ENCODE results near the gene GRAMD1B. TPM values are rescaled to one million over a fixed set of nuclear protein-coding genes. Genes with fewer than 3 reads are reported as not detected.

Gene GRAMD1B
- total and polyA plus RNA-seq, 5 donors from 2014 or later, result 1.7 to 10.8 (median 5.3) TPM

- Mint-ChIP-seq H3K4me3 (no peak overlapping the region), H3K9me3 (no peaks in the 10 kb centered on the region), H3K27me3 (peaks cover 20% of the 10 kb centered on the region), H3K4me1 (no peaks in the 10 kb centered on the region), H3K27ac (no peak overlapping the region), H3K36me3 (no peaks in the 10 kb centered on the region)
- ATAC-seq (ENCODE audit: low read depth in 2 of 2) (no peak), DNase-seq (no peak)
- H3K4me3 ChIP-seq (ENCODE audit: low read depth, low read length), result no peak overlapping the region
- H3K9me3 ChIP-seq (ENCODE audit: control insufficient read depth in 2 of 2, low read length in 2 of 2), result no peaks in the 10 kb centered on the region
- no peak overlapping the region for H3K27ac ChIP-seq (ENCODE audit: insufficient read depth, low read length, poor library complexity, severe bottlenecking)
- no peaks in the 10 kb centered on the region for H3K36me3 ChIP-seq (ENCODE audit: control insufficient read depth, insufficient read depth, low read length)
- H3K27me3 ChIP-seq (ENCODE audit: control insufficient read depth, insufficient read depth, low read length), result no peaks in the 10 kb centered on the region
- H3K4me1 ChIP-seq (ENCODE audit: control insufficient read depth, insufficient read depth, low read length, poor library complexity, severe bottlenecking), result no peaks in the 10 kb centered on the region
Observed at GRCh38 chr11:123416566-123416965, 13.5 kb upstream of the GRAMD1B start.

DNA sequence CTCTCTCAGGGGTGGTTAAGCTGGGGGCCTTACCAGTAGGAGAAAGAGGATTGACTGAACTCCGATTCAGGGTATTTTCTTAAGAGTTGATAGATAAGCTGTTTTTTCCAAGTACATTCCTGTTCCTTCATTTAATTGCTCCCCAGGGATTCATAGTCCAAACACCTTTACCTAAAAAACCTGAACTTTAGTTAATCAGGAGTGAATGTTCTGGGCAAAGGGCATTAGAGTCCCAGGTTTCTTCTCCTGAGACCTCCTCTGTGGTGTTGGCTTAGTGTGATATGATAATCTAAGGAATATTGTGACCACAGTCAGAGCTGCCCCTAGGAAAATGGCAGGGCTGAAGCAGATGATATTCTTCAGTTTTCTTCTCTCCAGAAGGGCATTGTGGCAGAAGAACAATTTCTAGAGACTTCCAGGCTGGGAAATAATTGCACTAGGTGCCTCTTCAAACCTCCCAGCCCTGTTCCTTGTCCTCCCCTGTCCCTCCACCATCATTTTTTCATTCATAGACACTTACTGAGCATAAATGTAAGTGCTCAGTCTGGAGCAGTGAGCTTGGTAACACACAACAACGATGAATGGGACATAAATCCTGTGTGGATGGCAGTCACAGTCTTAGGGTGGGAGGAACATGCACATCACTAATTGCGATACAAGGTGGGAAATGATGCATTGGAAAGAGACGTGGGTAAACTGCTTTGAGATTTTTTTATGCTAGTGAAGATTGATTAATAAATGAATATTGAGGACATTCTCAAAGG is 11.5 kb upstream of the GRAMD1B start:
- Histone ChIP-seq H3K4me1 (ENCODE audit: control insufficient read depth, insufficient read depth, low read length, poor library complexity, severe bottlenecking) (no peaks in the 10 kb centered on the region), H3K9me3 (ENCODE audit: control insufficient read depth in 2 of 2, low read length in 2 of 2) (no peaks in the 10 kb centered on the region), H3K4me3 (ENCODE audit: low read depth, low read length) (no peak overlapping the region), H3K36me3 (ENCODE audit: control insufficient read depth, insufficient read depth, low read length) (no peaks in the 10 kb centered on the region), H3K27ac (ENCODE audit: insufficient read depth, low read length, poor library complexity, severe bottlenecking) (no peak overlapping the region), H3K27me3 (ENCODE audit: control insufficient read depth, insufficient read depth, low read length) (no peaks in the 10 kb centered on the region)
- Mint-ChIP-seq H3K27ac (peak overlapping the region in 1 of 3 donors; percentile 29), H3K36me3 (no peaks in the 10 kb centered on the region), H3K9me3 (peaks cover 0 to 1% (median 0%) of the 10 kb centered on the region in 7 donors), H3K27me3 (peaks cover 16% of the 10 kb centered on the region), H3K4me3 (no peak overlapping the region), H3K4me1 (no peaks in the 10 kb centered on the region)
- ATAC-seq (ENCODE audit: low read depth in 2 of 2), result no peak
- DNase-seq, result no peak

GRCh38 chr11:123419731-123420452 is 10.2 kb upstream of the GRAMD1B start:
- H3K27ac Mint-ChIP-seq, result no peak overlapping the region

DNA sequence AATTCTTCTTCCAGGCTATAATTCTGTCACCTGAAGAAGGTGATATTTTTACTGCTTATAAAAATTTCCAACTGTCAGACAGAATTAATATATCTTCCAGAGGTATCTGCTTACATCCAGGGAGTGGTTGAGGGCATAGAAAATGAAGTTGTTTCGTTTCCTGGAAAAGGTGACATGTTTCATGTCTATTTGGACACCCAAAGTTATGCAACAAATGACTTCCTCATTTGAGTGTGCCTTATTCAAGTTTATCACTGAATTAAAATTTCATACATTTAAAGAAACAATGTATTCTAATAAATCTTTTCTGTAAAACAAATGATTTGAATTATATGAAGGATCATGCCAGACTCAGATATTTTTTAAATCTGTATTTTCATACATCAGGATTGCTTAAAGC is 8.5 kb upstream of the GRAMD1B start:
- H3K27ac Mint-ChIP-seq, result no peak overlapping the region
- H3K36me3 ChIP-seq (ENCODE audit: control insufficient read depth, insufficient read depth, low read length), result no peaks in the 10 kb centered on the region
- no peak overlapping the region for H3K4me3 ChIP-seq (ENCODE audit: low read depth, low read length)
- peaks cover 0 to 1% (median 0%) of the 10 kb centered on the region in 7 donors for H3K9me3 Mint-ChIP-seq
- no peaks in the 10 kb centered on the region for H3K36me3 Mint-ChIP-seq
- H3K27me3 ChIP-seq (ENCODE audit: control insufficient read depth, insufficient read depth, low read length), result no peaks in the 10 kb centered on the region
- no peak for DNase-seq
- ATAC-seq (ENCODE audit: low read depth in 2 of 2), result no peak
- no peaks in the 10 kb centered on the region for H3K4me1 Mint-ChIP-seq
- H3K4me1 ChIP-seq (ENCODE audit: control insufficient read depth, insufficient read depth, low read length, poor library complexity, severe bottlenecking), result no peaks in the 10 kb centered on the region
- peak overlapping the region in 1 of 4 donors; percentile 43 for H3K4me3 Mint-ChIP-seq
- peaks cover 15% of the 10 kb centered on the region for H3K27me3 Mint-ChIP-seq
- no peak overlapping the region for H3K27ac ChIP-seq (ENCODE audit: insufficient read depth, low read length, poor library complexity, severe bottlenecking)
- H3K9me3 ChIP-seq (ENCODE audit: control insufficient read depth in 2 of 2, low read length in 2 of 2), result no peaks in the 10 kb centered on the region

More at GRCh38 chr11:123419731-123420452, 10.2 kb upstream of the GRAMD1B start:
- Histone ChIP-seq H3K4me1 (ENCODE audit: control insufficient read depth, insufficient read depth, low read length, poor library complexity, severe bottlenecking) (no peaks in the 10 kb centered on the region), H3K4me3 (ENCODE audit: low read depth, low read length) (no peak overlapping the region), H3K36me3 (ENCODE audit: control insufficient read depth, insufficient read depth, low read length) (no peaks in the 10 kb centered on the region), H3K27me3 (ENCODE audit: control insufficient read depth, insufficient read depth, low read length) (no peaks in the 10 kb centered on the region), H3K27ac (ENCODE audit: insufficient read depth, low read length, poor library complexity, severe bottlenecking) (no peak overlapping the region), H3K9me3 (ENCODE audit: control insufficient read depth in 2 of 2, low read length in 2 of 2) (no peaks in the 10 kb centered on the region)
- Mint-ChIP-seq H3K4me1 (no peaks in the 10 kb centered on the region), H3K27me3 (peaks cover 15% of the 10 kb centered on the region), H3K9me3 (peaks cover 0 to 1% (median 0%) of the 10 kb centered on the region in 7 donors), H3K4me3 (no peak overlapping the region), H3K36me3 (no peaks in the 10 kb centered on the region)
- ATAC-seq (ENCODE audit: low read depth in 2 of 2), result no peak
- no peak for DNase-seq

- Histone ChIP-seq H3K36me3 (ENCODE audit: control insufficient read depth, insufficient read depth, low read length) (no peaks in the 10 kb centered on the region), H3K27me3 (ENCODE audit: control insufficient read depth, insufficient read depth, low read length) (no peaks in the 10 kb centered on the region), H3K27ac (ENCODE audit: insufficient read depth, low read length, poor library complexity, severe bottlenecking) (no peak overlapping the region), H3K4me3 (ENCODE audit: low read depth, low read length) (no peak overlapping the region), H3K4me1 (ENCODE audit: control insufficient read depth, insufficient read depth, low read length, poor library complexity, severe bottlenecking) (peaks cover 6% of the 10 kb centered on the region), H3K9me3 (ENCODE audit: control insufficient read depth in 2 of 2, low read length in 2 of 2) (no peaks in the 10 kb centered on the region)
- DNase-seq (no peak), ATAC-seq (ENCODE audit: low read depth in 2 of 2) (no peak)
- H3K4me1 Mint-ChIP-seq, result peaks cover 0 to 11% (median 2%) of the 10 kb centered on the region in 4 donors
- no peaks in the 10 kb centered on the region for H3K36me3 Mint-ChIP-seq
- H3K4me3 Mint-ChIP-seq, result no peak overlapping the region
- H3K27ac Mint-ChIP-seq, result no peak overlapping the region
- H3K9me3 Mint-ChIP-seq, result peaks cover 0 to 1% (median 0%) of the 10 kb centered on the region in 7 donors
- H3K27me3 Mint-ChIP-seq, result peaks cover 11% of the 10 kb centered on the region
Observed at GRCh38 chr11:123425367-123425766, 4.7 kb upstream of the GRAMD1B start.

GRCh38 chr11:123426789-123427188 is 3.3 kb upstream of the GRAMD1B start:
- Mint-ChIP-seq H3K27ac (no peak overlapping the region), H3K4me1 (peaks cover 4 to 17% (median 6%) of the 10 kb centered on the region in 4 donors), H3K4me3 (peak overlapping the region in 1 of 4 donors; percentile 86), H3K36me3 (no peaks in the 10 kb centered on the region), H3K9me3 (peaks cover 0 to 1% (median 0%) of the 10 kb centered on the region in 7 donors), H3K27me3 (peaks cover 6% of the 10 kb centered on the region)
- H3K9me3 ChIP-seq (ENCODE audit: control insufficient read depth in 2 of 2, low read length in 2 of 2), result no peaks in the 10 kb centered on the region
- H3K36me3 ChIP-seq (ENCODE audit: control insufficient read depth, insufficient read depth, low read length), result no peaks in the 10 kb centered on the region
- H3K4me3 ChIP-seq (ENCODE audit: low read depth, low read length), result no peak overlapping the region
- peaks cover 14% of the 10 kb centered on the region for H3K4me1 ChIP-seq (ENCODE audit: control insufficient read depth, insufficient read depth, low read length, poor library complexity, severe bottlenecking)
- H3K27me3 ChIP-seq (ENCODE audit: control insufficient read depth, insufficient read depth, low read length), result no peaks in the 10 kb centered on the region
- no peak overlapping the region for H3K27ac ChIP-seq (ENCODE audit: insufficient read depth, low read length, poor library complexity, severe bottlenecking)
- ATAC-seq (ENCODE audit: low read depth in 2 of 2), result no peak
- no peak for DNase-seq

GRCh38 chr11:123427405-123427804 is 2.7 kb upstream of the GRAMD1B start:
- Mint-ChIP-seq H3K9me3 (peaks cover 0 to 1% (median 0%) of the 10 kb centered on the region in 7 donors), H3K4me1 (peaks cover 5 to 21% (median 9%) of the 10 kb centered on the region in 4 donors), H3K27me3 (peaks cover 6% of the 10 kb centered on the region), H3K4me3 (peak overlapping the region in 1 of 4 donors; percentile 10), H3K36me3 (no peaks in the 10 kb centered on the region), H3K27ac (no peak overlapping the region)
- Histone ChIP-seq H3K27me3 (ENCODE audit: control insufficient read depth, insufficient read depth, low read length) (no peaks in the 10 kb centered on the region), H3K4me3 (ENCODE audit: low read depth, low read length) (no peak overlapping the region), H3K36me3 (ENCODE audit: control insufficient read depth, insufficient read depth, low read length) (no peaks in the 10 kb centered on the region), H3K9me3 (ENCODE audit: control insufficient read depth in 2 of 2, low read length in 2 of 2) (no peaks in the 10 kb centered on the region), H3K4me1 (ENCODE audit: control insufficient read depth, insufficient read depth, low read length, poor library complexity, severe bottlenecking) (peaks cover 14% of the 10 kb centered on the region), H3K27ac (ENCODE audit: insufficient read depth, low read length, poor library complexity, severe bottlenecking) (no peak overlapping the region)
- DNase-seq (no peak), ATAC-seq (ENCODE audit: low read depth in 2 of 2) (no peak)
